CD4-positive, alpha-beta T cell treated with Interleukin-2 at 100 ng/mL for 4 hours (primary cell): ENCODE measurements around the gene DNAJC6.
"Not testable (repeated sequence)": the region's sequence is repeated elsewhere in the genome, so short reads cannot be mapped to it uniquely, and the experiment has no call there.

Experiments used
- DNase-seq: peaks from one replicate; pipeline ENCODE4 v3.0.0-alpha.2; 2020; ENCODE audit warnings: low spot score

DNAJC6 gene

GRCh38 chr1:65431111-65431705, 121.9 kb downstream of the DNAJC6 start:
- DNase-seq, result peak; percentile 44

GRCh38 chr1:65432918-65433317, 123.6 kb downstream of the DNAJC6 start:
- DNase-seq, result no peak

GRCh38 chr1:65434255-65434654, 124.9 kb downstream of the DNAJC6 start:
- no peak for DNase-seq

GRCh38 chr1:65434760-65435159, 125.4 kb downstream of the DNAJC6 start:
- no peak for DNase-seq

GRCh38 chr1:65435987-65436386, 126.6 kb downstream of the DNAJC6 start:
- no peak for DNase-seq

- DNase-seq, result no peak
These were observed 128.3 kb downstream of the DNAJC6 start for GRCh38 chr1:65437616-65438015.

- DNase-seq, result no peak
These were observed 131.1 kb downstream of the DNAJC6 start for GRCh38 chr1:65440322-65440900.

- DNase-seq, result no peak
These were observed 131.6 kb downstream of the DNAJC6 start for GRCh38 chr1:65440915-65441314.

GRCh38 chr1:65441464-65441863, 132.1 kb downstream of the DNAJC6 start:
- no peak for DNase-seq

- DNase-seq, result no peak
These were observed 133.1 kb downstream of the DNAJC6 start for GRCh38 chr1:65442442-65442841.

- no peak for DNase-seq
These were observed 134.3 kb downstream of the DNAJC6 start for GRCh38 chr1:65443647-65444046.

GRCh38 chr1:65444128-65444640, 134.8 kb downstream of the DNAJC6 start:
- DNase-seq, result no peak

GRCh38 chr1:65445837-65446236, 136.5 kb downstream of the DNAJC6 start:
- no peak for DNase-seq

- no peak for DNase-seq
These were observed 140.0 kb downstream of the DNAJC6 start for GRCh38 chr1:65449214-65449823.

GRCh38 chr1:65455678-65456077, 146.3 kb downstream of the DNAJC6 start:
- DNase-seq, result not testable (repeated sequence)

GRCh38 chr1:65456481-65456880, 147.1 kb downstream of the DNAJC6 start:
- no peak for DNase-seq

- DNase-seq, result no peak
These were observed 148.5 kb downstream of the DNAJC6 start for GRCh38 chr1:65457868-65458267.

- no peak for DNase-seq
These were observed 149.5 kb downstream of the DNAJC6 start for GRCh38 chr1:65458730-65459396.

- peak; percentile 11 for DNase-seq
These were observed 150.0 kb downstream of the DNAJC6 start for GRCh38 chr1:65459397-65459768.
